ENCODE data around the gene MAP2K3.
"Not testable (repeated sequence)": the region's sequence is repeated elsewhere in the genome, so short reads cannot be mapped to it uniquely, and the experiment has no call there.

MAP2K3 gene

DNA sequence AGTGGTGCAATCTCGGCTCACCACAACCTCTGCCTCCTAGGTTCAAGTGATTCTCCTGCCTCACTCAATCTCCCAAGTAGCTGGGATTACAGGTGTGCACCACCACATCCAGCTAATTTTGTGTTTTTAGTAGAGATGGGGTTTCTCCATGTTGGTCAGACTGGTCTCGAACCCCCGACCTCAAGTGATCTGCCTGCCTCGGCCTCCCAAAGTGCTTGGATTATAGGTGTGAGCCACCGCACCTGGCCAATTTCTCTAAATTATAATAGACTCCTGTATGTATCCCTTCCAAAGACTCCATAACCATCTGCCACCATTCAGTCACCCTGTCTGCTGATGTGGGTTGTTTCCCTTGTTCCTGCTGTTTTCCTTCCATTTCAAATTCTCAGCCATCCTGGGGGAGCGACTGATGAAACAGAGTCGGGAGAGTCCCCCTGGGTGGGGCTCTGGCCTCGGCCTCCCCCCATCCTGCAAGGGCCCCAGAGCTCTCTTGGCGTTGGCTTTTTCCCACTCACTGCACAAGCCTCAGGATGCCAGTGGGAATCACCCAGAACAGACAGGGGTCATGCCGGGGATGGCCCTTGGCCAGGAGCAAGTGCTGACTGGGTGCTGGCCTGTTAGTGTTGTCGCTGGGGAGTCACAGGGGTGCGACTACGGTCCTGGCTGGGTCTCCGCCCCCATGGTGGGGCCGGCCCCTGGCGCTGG lies 25.7 kb downstream of the MAP2K3 start:
- not testable (repeated sequence) for DNase-seq (ENCODE audit: low read depth in 2 of 2)

DNA sequence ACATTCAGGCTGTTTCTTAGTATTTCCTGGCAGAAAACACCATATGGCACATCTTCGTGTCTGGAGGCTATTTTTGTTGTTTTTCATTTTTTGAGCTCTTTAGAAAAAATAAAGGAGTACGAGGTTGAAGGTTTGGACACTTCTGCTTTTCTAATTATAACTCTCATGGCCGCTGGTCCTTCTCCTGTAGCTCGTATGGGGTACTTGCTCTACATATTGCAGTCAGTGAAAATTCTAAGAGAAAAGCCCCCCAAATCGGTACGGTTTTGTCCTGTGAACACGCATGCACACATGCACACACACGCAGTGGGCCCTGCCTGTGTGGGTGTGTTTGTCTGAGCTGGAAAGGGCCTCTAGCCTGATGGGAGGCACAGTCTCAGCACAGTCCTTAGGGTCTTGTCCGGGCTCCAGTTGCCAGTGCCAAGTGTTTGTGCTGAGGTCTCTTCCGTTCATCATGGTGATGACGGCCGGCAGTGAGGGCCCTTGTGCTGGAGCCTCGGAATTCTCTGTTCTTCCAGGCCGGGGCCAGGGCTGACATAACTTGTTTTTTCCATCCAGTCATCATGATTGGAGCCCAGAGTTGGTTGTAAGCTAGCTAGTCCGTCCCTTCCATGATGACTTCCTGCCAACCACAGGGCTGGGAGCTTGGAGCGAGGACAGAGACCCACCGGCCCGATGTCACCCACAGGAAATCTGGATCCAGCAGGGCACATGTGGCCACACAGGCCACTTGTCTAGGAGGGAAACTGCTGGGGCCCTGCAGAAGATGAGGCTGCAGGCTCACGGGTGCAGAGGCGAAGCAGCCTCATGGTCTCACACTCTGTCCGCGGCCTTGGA lies 26.5 kb downstream of the MAP2K3 start:
- not testable (repeated sequence) for DNase-seq (ENCODE audit: low read depth in 2 of 2)

DNA sequence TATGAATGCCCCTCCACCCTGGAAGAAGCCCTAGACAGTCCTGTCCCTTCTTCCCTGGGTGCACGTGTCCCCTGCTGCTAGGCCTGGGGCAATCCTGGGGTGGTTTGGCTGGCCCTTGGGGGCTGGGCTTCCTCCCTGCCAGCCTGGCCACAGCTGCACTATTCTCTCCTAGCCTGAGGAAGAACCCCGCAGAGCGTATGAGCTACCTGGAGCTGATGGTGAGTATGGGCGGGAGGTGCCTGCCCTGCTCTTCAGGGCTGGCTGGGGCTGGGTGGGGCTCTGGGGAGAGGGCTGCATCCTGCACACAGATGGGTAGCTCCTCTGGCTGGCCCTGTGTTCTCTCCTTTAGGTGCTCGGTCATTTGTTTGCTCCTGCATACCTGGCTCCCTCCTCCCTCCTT lies 28.8 kb downstream of the MAP2K3 start:
- DNase-seq (ENCODE audit: low read depth in 2 of 2) = no peak

DNA sequence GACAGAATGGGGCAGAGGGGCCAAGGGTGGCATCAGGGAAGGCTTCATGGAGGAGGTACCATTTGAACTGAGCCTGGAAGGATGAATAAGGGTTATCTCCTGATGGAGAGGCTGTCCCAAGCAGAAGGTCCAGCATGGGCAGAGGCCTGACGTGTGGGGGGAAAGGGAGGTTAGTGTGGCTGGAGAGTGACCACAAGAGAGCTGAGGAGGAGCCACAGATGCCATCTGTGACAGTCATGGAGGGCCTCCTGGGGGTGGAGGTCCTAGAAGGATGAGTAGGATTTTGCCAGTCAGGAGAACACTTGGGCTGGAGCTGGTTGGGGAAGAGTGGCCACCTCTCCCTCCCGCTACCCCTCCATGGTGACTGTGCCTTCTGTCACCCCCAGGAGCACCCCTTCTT lies 29.2 kb downstream of the MAP2K3 start:
- not testable (repeated sequence) for DNase-seq (ENCODE audit: low read depth in 2 of 2)

DNA sequence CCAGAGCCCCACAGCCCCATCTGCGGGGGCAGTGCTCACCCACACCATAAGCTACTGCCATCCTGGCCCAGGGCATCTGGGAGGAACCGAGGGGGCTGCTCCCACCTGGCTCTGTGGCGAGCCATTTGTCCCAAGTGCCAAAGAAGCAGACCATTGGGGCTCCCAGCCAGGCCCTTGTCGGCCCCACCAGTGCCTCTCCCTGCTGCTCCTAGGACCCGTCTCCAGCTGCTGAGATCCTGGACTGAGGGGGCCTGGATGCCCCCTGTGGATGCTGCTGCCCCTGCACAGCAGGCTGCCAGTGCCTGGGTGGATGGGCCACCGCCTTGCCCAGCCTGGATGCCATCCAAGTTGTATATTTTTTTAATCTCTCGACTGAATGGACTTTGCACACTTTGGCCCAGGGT lies 29.8 kb downstream of the MAP2K3 start:
- DNase-seq (ENCODE audit: low read depth in 2 of 2) = not testable (repeated sequence)

DNA sequence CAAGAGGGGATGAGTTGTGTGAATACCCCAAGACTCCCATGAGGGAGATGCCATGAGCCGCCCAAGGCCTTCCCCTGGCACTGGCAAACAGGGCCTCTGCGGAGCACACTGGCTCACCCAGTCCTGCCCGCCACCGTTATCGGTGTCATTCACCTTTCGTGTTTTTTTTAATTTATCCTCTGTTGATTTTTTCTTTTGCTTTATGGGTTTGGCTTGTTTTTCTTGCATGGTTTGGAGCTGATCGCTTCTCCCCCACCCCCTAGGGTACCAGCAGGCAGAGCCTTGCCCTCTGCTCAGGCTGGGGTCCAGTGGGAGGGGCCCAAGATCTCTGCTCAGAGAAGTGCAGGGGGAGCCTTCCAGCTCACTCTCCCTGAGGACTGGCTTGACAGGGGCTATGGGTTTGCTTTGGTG lies 30.2 kb downstream of the MAP2K3 start:
- DNase-seq (ENCODE audit: low read depth in 2 of 2) = not testable (repeated sequence)

DNA sequence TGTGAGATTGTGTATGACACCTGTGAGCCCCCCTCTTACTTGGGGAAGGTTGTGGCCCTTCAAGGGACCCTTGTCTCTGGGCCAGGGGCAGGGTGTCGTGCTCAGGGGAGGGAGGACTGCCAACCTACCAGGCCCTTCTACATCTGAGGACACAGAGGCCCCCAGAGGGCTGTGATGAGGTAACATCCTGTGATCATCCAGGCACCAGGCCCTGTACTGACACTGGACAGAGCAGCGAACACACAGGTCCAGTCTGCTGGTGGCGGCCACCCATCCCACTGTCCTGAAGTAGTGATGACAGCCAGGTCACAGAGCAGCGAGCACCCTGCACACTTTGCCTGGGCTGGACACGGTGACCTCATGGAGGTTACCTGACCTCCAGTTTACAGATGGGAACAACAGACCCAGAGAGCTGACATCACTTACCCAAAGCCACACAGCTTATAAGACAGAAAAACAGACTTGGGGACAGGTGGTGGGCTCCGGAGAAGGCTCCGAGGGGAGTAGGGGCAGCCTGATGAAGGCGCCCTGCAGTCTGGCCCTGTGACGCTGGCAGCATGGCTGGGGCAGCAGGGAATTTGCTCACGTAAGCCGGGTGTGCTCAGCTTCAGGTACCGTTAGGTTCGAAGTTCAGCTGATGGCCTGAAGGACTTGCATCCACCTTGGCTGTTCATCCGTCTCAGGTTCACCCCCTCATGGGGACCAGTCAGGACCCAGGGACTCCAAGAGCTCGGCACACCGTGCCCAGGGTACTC lies 30.9 kb downstream of the MAP2K3 start:
- DNase-seq (ENCODE audit: low read depth in 2 of 2) = not testable (repeated sequence)

DNA sequence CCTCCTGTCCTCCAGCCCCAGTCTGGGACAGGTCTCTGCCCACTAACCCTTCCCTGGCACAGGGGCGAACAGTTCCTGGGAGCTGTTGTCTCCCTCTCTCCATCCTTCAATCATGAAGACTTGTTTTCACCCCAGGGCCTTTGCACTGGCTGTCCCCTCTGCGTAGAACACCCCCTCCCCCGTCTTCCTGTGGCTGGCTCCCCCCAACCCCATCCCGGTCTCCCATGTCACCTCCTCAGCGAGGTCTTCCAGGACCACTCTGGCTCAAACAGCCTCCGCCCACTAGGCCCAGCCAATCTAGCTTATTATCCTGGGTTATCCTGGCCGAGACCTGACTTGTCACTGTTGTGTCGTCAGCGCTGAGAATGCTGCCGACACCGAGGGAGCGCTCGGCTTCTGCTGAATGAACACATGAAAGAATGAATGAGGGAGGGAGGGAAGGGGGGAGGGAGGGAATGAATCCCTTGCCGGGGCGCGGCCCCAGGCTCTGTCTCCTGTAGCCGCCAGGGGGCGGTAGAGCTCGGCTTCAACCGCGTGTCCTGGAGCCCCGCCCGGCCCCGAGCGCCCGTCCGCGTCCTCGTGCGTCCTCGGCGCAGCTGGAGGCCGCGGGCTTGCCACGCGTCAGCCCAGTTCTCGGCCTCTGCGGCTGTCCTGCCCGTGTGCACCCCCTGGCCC lies 31.8 kb downstream of the MAP2K3 start:
- DNase-seq (ENCODE audit: low read depth in 2 of 2) = not testable (repeated sequence)

DNA sequence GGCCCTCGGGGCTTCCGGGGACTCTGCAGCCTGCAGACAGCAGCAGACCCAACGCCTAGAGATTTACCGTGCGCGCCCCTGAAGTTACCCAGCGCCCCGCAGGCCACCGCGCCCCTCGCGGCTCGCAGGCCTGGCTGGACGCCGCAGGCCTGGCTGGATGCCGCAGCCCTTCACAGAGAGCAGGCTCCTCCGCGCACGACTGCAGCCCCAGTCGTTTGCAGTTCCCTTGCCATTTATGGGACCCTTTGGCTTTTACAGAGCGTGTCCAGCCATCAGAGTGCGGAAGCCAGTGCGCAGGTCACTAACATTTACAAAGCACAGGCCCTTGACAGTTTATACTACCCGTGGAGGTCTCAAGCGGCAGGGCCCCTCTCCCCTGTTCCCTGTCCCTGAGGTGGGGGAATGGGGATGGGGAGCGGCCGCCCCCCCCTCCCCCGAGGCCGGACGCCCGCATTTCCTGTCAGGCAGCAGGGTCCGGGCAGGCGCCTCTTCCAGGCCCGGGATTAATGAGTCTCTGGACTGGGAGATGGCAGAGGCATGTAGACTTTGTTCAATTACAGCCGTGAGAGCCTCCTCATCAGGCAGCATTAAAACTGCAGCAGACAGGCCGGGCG lies 32.5 kb downstream of the MAP2K3 start:
- not testable (repeated sequence) for DNase-seq (ENCODE audit: low read depth in 2 of 2)

DNA sequence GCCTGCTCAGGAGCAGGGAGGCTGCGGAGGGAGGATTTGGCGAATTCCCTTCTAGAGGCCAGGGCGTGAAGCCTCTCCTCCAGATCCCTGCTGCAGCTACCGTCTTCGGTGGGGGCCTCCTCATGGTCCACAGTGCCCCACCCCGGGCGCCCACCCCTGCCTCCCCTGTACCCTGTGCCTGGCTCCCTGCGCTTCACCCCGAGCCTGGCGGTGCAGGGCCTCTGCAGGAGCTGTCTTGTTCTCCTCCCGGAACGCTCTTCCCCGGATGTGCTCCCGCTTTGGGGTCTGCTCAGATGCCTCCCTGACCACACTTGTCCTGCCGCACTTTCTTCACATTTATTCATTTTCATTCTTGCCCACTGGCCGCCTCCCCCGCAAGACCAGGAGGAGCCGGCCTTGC lies 33.3 kb downstream of the MAP2K3 start:
- not testable (repeated sequence) for DNase-seq (ENCODE audit: low read depth in 2 of 2)

DNA sequence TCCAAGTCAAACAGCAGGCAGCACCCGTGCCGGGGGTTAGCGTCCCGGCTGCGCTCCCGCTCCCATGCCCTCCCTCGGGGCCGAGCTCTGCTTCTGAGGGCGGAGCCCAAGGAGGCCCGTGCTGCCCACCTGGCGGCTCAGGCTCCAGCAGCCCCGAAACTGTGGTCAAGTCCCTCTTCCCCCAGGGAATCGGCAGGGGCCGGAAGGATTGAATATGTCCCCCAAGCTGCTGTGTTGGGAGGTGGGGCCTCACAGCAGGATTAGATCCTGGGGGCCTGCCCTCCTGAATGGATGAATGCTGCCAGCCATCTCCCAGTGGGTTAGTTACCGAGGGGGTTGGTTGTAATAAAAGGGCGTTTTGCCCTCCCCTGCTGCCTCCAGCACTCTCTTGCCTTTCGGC lies 33.9 kb downstream of the MAP2K3 start:
- no peak for DNase-seq (ENCODE audit: low read depth in 2 of 2)

DNA sequence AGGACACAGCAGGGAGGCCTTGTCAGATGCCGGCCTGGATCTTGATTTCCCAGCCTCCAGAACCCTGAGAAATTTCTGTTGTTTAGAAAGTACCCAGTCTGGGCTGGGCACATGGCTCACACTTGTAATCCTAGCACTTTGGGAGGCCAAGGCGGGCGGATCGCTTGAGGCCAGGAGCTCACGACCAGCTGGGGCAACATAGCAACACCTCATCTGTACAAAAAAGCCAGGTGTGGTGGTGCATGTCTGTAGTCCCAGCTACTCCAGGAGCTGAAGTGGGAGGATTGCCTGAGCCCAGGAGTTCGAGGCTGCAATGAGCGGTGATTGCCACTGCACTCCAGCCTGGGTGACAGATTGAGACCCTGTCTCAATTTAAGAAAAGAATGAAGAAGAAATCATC lies 34.3 kb downstream of the MAP2K3 start:
- not testable (repeated sequence) for DNase-seq (ENCODE audit: low read depth in 2 of 2)

DNA sequence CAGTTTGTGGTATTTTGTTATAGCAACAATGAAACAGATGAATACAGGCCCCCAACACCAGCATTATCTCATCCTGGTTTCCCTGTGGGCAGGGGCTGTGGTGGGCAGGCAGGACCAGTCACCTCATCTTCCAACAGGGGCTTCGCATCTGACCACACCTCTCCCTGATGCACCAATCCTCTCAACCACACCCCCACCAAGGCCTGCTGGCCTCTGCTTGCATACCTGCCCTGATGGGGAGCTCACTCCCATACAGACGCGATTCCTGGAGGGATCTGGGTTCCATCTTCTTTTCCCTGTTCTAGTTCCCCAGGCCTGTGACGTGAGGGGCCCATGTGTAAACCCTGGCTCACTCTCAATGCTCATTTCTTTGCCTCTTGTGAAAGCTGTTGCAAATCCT lies 34.7 kb downstream of the MAP2K3 start:
- DNase-seq (ENCODE audit: low read depth in 2 of 2) = not testable (repeated sequence)

DNA sequence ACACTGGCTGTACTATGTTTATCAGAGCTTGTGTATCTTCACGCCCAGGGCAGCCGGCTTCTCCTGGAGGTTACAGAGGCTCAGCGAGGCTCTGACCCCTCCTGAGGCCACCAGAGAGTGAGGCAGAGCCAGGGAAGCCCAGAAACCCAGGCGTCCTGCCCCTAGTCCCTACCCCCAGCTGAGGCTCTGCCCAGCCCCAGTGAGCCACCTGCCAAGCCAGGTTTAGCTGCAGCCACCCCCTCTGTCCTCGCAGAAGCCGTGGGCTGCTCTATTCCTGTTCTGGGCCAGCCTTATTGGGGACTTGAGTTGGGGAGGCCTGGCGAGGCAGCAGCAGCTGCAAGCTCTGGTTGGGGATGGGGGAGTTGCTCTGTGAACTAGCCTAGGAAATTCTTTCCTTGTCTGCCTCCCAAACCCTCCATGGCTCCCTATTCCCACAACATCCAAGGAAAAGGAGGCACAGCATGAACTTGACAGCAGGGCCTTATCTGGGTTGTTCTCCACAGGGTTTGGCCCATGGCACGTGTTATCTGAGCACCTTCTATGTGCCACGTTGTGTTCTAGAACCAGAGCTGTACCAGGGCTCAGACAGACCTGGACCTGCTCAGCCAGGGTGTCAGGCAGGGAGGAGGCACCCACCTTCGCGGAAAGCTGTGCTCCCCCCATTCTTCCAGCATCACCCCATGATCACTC lies 35.3 kb downstream of the MAP2K3 start:
- DNase-seq (ENCODE audit: low read depth in 2 of 2) = not testable (repeated sequence)

DNA sequence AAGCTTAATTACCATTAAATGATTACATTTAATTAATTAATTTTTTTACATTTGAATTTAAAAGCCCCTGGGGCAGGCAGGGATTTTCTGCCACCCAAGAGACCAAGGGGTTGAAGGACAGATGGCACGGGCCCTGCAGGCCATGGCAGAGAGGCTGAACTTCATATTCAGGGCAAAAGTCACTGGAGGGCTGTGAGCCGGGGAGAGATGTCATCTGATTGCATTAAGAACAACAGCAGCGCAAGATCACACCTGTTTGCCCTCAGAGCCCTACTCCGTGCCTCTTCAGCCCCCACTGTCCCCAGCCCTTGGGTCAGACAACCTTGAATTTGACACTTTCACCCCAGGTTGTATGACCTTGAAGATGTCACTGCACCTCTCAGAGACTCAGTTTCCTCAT lies 35.9 kb downstream of the MAP2K3 start:
- DNase-seq (ENCODE audit: low read depth in 2 of 2) = not testable (repeated sequence)

DNA sequence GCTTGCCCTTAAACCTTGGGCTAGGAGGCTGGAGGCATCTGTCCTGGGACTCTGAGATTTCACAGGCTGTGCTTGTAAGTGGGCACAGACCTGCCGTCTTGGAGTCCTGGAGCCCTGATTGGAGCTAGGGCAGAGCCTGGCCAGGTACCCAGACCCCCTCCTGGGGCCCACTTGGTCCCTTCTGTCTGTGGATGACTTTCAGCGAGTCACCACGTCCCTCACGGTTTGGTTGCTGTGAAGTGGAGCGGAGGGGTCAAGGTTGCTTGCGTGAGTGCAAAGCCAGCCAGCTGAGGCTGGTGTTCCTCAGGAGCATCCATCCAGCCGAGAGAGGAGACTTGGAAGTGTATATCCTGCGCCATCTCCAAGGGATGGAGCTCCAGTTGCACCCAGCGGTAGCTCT lies 36.5 kb downstream of the MAP2K3 start:
- DNase-seq (ENCODE audit: low read depth in 2 of 2) = not testable (repeated sequence)

DNA sequence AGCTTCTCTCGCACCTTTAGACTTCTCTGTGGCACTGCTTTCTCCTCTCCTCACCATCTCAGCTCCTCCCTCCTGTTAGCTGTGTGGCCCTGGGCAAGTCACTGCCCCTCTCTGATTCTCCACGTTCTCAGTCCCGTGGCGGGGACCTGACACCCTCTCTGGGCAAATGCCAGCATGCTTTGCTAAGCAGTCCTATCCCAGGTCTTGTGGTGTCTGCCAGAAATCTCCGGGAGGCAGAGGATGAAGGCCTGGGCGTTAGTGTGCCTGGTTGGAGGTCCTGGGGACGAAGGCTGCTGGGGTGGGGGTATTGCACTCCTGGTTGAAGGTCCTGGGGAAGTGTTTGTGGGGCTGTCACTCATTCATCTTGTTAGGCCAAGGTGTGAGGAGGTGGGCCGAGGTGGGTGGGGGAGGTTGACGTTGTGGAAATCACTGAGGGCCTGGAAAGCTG lies 37.3 kb downstream of the MAP2K3 start:
- not testable (repeated sequence) for DNase-seq (ENCODE audit: low read depth in 2 of 2)

DNA sequence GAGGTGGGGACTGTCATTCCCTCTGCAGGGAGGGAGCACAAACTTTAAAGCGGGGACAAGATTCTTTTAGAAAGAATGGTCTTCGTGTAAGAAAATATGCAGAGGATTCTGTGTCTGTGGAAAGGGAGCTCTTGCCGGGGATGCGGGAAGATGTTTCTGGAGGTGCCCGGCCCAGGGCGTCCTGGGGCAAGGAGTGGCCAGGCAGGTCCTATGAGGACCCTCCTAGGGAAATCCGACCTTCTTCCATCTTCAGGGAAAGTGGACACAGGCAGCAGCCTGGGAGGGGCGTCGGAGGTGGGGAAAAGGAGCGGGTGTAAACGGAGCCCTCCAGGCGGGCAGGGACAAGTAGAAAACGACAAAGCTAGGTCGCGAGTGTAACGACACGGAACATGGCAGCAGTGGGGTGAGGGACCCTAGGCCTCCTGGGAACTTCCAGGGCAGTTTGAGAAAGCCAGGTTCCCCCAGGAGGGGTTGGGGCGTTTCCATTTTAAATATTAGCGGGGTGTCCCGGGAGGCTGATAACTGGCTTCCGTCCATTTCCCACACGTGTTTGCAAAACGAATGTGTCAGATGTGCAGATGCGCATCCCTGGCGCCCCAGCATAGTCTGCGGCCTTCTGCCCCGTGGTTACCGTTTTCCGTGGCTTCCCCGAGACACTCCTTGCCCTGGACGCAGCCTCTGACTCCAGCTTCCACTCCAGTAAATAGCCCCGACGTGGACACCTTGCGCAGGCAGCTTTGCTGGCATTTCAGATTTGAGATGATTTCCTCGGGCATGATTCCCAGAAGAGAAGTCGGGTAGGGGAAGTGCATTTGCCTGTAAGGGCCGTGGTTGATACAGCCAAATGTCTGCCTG lies 39.0 kb downstream of the MAP2K3 start:
- not testable (repeated sequence) for DNase-seq (ENCODE audit: low read depth in 2 of 2)

DNA sequence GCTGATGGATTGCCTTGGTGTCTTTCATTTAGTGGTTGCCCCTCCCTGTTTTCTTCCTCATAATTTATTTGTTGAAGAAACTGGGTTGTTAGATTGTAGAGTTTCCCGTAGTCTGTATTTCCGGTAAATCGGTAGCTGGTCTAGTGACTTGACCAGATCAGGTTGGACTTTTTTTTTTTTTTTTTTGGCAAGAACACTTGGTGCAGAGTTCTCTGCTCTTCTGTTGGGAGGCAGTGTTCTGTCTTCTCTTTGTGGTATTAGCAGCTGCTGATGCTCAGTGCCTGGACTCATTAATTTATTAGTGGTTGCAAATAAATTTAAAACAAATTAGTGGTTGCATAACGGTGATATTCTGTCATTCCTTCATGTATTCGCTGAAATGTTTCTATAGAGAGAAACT lies 40.2 kb downstream of the MAP2K3 start:
- DNase-seq (ENCODE audit: low read depth in 2 of 2) = not testable (repeated sequence)

DNA sequence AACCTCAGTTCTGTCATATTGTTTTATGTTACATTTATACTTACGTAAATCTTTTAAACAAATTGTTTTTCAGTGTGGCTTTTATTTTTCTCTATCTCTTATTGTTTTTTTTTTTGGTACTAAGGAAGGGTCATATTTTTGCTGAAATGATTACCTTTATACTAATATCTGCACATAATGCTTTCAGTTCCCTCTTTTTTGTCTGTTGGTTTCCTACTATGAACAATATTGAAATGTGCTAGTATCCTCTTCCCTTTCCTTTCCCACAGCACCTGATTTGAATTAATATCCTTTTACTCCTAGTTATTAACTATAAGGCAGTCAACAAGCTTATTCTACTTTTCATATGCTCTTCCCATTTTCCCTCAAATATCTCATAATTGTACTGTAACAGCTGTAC lies 43.4 kb downstream of the MAP2K3 start:
- not testable (repeated sequence) for DNase-seq (ENCODE audit: low read depth in 2 of 2)

All from fibroblast of skin of left biceps (primary cell).